Activated B cell treated with CpG ODN at 0.5 μM for 24 hours (primary cell): ENCODE results near the gene GAL3ST3. TPM values are rescaled to one million over a fixed set of nuclear protein-coding genes. Genes with fewer than 3 reads are reported as not detected.

ENCODE experiments used
- ATAC-seq: fragments of 200-7000 bp; cut with Tn5 transposase; one replicate; pipeline ENCODE4 v1.10.0; 2021; ENCODE audit warnings: low read depth, mild to moderate bottlenecking, moderate library complexity
- CTCF ChIA-PET: fragments of 350-600 bp; sonication (Branson Sonifier 250); formaldehyde crosslinking; loops from one replicate; lab custom pipeline; 2021; ENCODE audit warnings: antibody characterized with exemption; lab: Charles Lee
- POLR2A ChIA-PET: fragments of 350-600 bp; sonication (Branson Sonifier 250); formaldehyde crosslinking; loops from one replicate; lab custom pipeline; 2021; ENCODE audit warnings: antibody characterized with exemption; lab: Charles Lee
- DNase-seq: peaks from one replicate; pipeline ENCODE4 v3.0.0; 2022
- H3K27ac Mint-ChIP-seq: one replicate; pipeline ENCODE4 v1.8.0; 2020; ENCODE audit warnings: mixed read lengths
- H3K27me3 Mint-ChIP-seq: one replicate; pipeline ENCODE4 v1.8.0; 2021; ENCODE audit warnings: mixed read lengths
- H3K36me3 Mint-ChIP-seq: one replicate; pipeline ENCODE4 v1.8.0; 2021; ENCODE audit warnings: low read depth, mixed read lengths
- H3K4me1 Mint-ChIP-seq: one replicate; pipeline ENCODE4 v1.8.0; 2021; ENCODE audit warnings: mixed read lengths
- H3K4me3 Mint-ChIP-seq: one replicate; pipeline ENCODE4 v1.8.0; 2020; ENCODE audit warnings: mild to moderate bottlenecking, mixed read lengths
- H3K9me3 Mint-ChIP-seq: one replicate; pipeline ENCODE4 v1.8.0; 2020; ENCODE audit warnings: mixed read lengths
- CTCF ChIP-seq: fragments of 200-600 bp; IDR thresholded peaks from one replicate; pipeline ENCODE4 v1.8.0; 2022; ENCODE audit warnings: antibody characterized with exemption, mild to moderate bottlenecking
- intact Hi-C: fragments of 100-400 bp; cut with micrococcal nuclease; formaldehyde crosslinking; loops from one replicate; pipeline ENCODE4 v1.15.1; 2024
- total RNA-seq: library from RNA; stranded (reverse); gene quantifications from 2 replicates; pipeline ENCODE4 v1.2.3, GENCODE V29; 2022

Gene GAL3ST3
- total RNA-seq, 1 donor from 2014 or later = not detected

DNA sequence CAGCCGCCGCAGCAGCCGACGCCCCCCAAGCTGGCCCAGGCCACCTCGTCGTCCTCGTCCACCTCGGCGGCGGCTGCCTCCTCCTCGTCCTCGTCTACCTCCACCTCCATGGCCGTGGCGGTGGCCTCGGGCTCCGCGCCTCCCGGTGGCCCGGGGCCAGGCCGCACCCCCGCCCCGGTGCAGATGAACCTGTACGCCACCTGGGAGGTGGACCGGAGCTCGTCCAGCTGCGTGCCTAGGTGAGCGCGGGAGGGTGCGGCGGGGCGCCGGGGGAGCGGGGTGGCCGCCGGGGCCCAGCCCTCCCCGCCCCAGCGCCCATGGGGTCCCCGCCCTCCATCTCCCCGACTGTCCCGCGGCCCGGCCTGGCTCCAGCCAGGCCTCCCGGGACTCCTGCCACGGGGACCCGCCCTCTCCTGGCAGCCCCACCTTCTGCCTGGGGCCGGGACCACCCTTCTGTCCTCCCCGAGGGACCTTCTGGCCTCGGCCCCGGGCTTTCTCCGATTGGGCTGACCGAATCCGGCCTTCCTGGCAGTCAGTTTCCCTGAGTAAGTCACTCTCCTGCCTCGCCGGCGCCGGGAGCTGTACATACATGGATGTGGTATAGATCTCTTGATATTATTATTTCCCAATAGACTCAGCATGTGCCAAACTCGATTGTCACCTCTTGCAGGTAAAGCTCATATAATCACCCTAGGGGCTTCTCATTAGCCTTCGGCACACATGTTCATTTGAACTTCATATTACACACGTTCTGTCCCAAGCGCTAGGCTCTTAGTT, 21.8 kb upstream of the GAL3ST3 start:
- Mint-ChIP-seq H3K4me1 (peaks cover 70% of the 10 kb centered on the region), H3K36me3 (peaks cover 67% of the 10 kb centered on the region), H3K27me3 (no peaks in the 10 kb centered on the region), H3K9me3 (no peaks in the 10 kb centered on the region), H3K4me3 (peak overlapping the region; percentile 91), H3K27ac (peak overlapping the region; percentile 89)
- intact Hi-C loops = loop anchor here (1.0 kb wide), 1 partner anchor 188 kb away; no protein-coding TSS in a partner anchor
- DNase-seq (no peak), ATAC-seq (no peak)
- POLR2A ChIA-PET = interaction anchor here (0.6 to 6.8 kb wide), 16 partner anchors 10 to 197 kb away, joined by 3 to 59 read pairs (median 4); partner anchors contain the start of genes RAB1B and SF3B2
- TF ChIP-seq CTCF = no peak
- CTCF ChIA-PET = interaction anchor here (0.7 to 1.4 kb wide), 6 partner anchors 11 to 69 kb away, joined by 3 to 5 read pairs (median 4); no protein-coding TSS in a partner anchor

GRCh38 chr11:66069715-66070603, 21.0 kb upstream of the GAL3ST3 start, which contains the start of gene PACS1:
TSS of gene PACS1 (plus strand) at chr11:66070272. CDS start at chr11:66070487, 215 bp downstream.
- ATAC-seq (peak; percentile 75), DNase-seq (peak; percentile 82)
- ChIA-PET CTCF (interaction anchor here (0.9 to 3.2 kb wide), 9 partner anchors 10 to 152 kb away, joined by 3 to 59 read pairs (median 4); no protein-coding TSS in a partner anchor), POLR2A (interaction anchor here (0.6 to 6.8 kb wide), 13 partner anchors 11 to 70 kb away, joined by 3 to 59 read pairs (median 7); partner anchors contain the start of gene SF3B2)
- Mint-ChIP-seq H3K4me3 (peak within 1 kb of the TSS; percentile 92), H3K27me3 (no peaks in the 10 kb centered on the region), H3K9me3 (no peaks in the 10 kb centered on the region), H3K4me1 (peaks cover 66% of the 10 kb centered on the region), H3K36me3 (peaks cover 69% of the 10 kb centered on the region), H3K27ac (peak within 1 kb of the TSS; percentile 95)
- TF ChIP-seq CTCF = no peak
- intact Hi-C loops = loop anchor here (1.0 to 2.0 kb wide), 6 partner anchors 11 to 188 kb away; partner anchors contain the start of gene SF3B2

DNA sequence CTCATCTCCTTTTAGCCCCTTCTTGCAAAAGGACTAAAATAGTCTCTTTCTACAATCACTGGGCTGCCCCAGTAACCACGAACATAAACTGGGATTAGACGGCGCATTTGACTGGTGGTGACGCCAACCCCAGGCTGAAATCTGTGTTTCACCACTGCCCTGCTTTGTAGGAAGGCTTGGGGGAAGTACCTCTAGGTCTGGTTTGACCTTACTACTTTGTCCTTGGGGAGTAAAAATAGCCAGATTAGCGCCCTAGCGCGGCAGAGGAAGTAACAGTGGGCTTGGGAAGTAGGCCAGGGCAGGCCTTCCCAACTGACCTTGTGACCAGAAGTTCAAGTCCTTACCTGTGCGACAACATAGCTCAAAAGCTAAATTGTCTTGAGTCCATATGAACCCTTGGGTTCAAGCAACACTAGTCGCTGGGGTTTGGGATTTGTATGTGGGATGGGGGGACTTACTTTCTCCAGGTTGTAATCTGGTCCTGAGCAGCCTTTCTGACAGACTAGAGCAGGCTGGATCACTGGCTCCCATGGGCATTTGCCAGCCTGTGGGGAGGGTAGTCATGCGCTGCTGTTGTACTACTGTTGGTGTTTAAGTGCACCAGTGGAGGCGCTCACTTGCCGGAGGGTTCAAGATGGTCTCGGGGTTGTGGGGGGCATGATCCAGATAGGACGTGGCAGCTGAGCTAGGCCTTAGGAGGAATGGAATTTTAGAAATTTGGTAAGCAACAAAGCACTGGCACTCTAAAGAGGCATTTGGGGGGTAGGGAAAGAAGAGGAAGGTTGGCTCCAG, 20.2 kb upstream of the GAL3ST3 start:
- Mint-ChIP-seq H3K9me3 (no peaks in the 10 kb centered on the region), H3K27ac (peak overlapping the region; percentile 95), H3K4me1 (peaks cover 61% of the 10 kb centered on the region), H3K27me3 (no peaks in the 10 kb centered on the region), H3K4me3 (peak overlapping the region; percentile 92), H3K36me3 (peaks cover 72% of the 10 kb centered on the region)
- intact Hi-C loops = loop anchor here (1.0 to 2.0 kb wide), 7 partner anchors 12 to 152 kb away; partner anchors contain the start of gene SF3B2
- ChIA-PET POLR2A (interaction anchor here (0.7 to 6.8 kb wide), 10 partner anchors 11 to 71 kb away, joined by 3 to 59 read pairs (median 8); partner anchors contain the start of gene SF3B2), CTCF (interaction anchor here (0.8 to 3.2 kb wide), 16 partner anchors 8 to 153 kb away, joined by 3 to 59 read pairs (median 4); partner anchors contain the start of gene SF3B2)
- no peak for TF ChIP-seq CTCF
- DNase-seq (peak; percentile 52), ATAC-seq (peak; percentile 45)

GRCh38 chr11:66068154-66068821, 19.3 kb upstream of the GAL3ST3 start:
- ChIA-PET CTCF (interaction anchor here (0.6 to 3.2 kb wide), 23 partner anchors 8 to 184 kb away, joined by 3 to 59 read pairs (median 5); partner anchors contain the start of gene SF3B2), POLR2A (interaction anchor here (0.7 to 6.8 kb wide), 7 partner anchors 10 to 62 kb away, joined by 3 to 59 read pairs (median 11); partner anchors contain the start of gene SF3B2)
- Mint-ChIP-seq H3K9me3 (no peaks in the 10 kb centered on the region), H3K36me3 (peaks cover 74% of the 10 kb centered on the region), H3K27me3 (no peaks in the 10 kb centered on the region), H3K27ac (peak overlapping the region; percentile 95), H3K4me1 (peaks cover 56% of the 10 kb centered on the region), H3K4me3 (peak overlapping the region; percentile 92)
- TF ChIP-seq CTCF = no peak
- intact Hi-C loops = loop anchor here (1.0 to 2.0 kb wide), 3 partner anchors 23 to 153 kb away; no protein-coding TSS in a partner anchor
- DNase-seq (peak; percentile 59), ATAC-seq (peak; percentile 13)
